Parathyroid adenoma (tissue), 2 donors: ENCODE measurements around the gene HAGHL.

Source experiments
- H2AFZ ChIP-seq: fragments of 300-600 bp; sonication (generic); one replicate; pipeline ENCODE4 v1.7.0; 2017; ENCODE audit warnings: antibody characterized with exemption, mild to moderate bottlenecking
- H3K27ac ChIP-seq: fragments of 300-600 bp; sonication (generic); one replicate; pipeline ENCODE4 v1.7.0; 2017
- H3K27me3 ChIP-seq: fragments of 300-600 bp; sonication (generic); one replicate; pipeline ENCODE4 v1.7.0; 2017; ENCODE audit warnings: low read length; ENCODE audit not compliant: control insufficient read depth, insufficient read depth
- H3K36me3 ChIP-seq: fragments of 300-600 bp; sonication (generic); one replicate; pipeline ENCODE4 v1.7.0; 2017; ENCODE audit warnings: low read length; ENCODE audit not compliant: control insufficient read depth, insufficient read depth
- H3K4me1 ChIP-seq: fragments of 300-600 bp; sonication (generic); one replicate; pipeline ENCODE4 v1.7.0; 2017; ENCODE audit warnings: control low read depth
- H3K4me2 ChIP-seq: fragments of 300-600 bp; sonication (generic); one replicate; pipeline ENCODE4 v1.7.0; 2017; ENCODE audit warnings: low read length
- H3K4me3 ChIP-seq: fragments of 300-600 bp; sonication (generic); one replicate; pipeline ENCODE4 v1.7.0; 2017; ENCODE audit warnings: low read depth, low read length
- H3K79me2 ChIP-seq: fragments of 300-600 bp; sonication (generic); one replicate; pipeline ENCODE4 v1.7.0; 2017; ENCODE audit warnings: control low read depth
- H3K9ac ChIP-seq: fragments of 300-600 bp; sonication (generic); one replicate; pipeline ENCODE4 v1.7.0; 2017; ENCODE audit warnings: mild to moderate bottlenecking
- H3K9me3 ChIP-seq: fragments of 300-600 bp; sonication (generic); one replicate; pipeline ENCODE4 v1.7.0; 2017; ENCODE audit warnings: low read length; ENCODE audit not compliant: control insufficient read depth
- CTCF ChIP-seq: fragments of 300-600 bp; sonication (generic); IDR thresholded peaks from one replicate; pipeline ENCODE4 v1.7.0; 2017; ENCODE audit warnings: antibody characterized with exemption, mild to moderate bottlenecking
- donor health status: primary hyperparathyroidism.

HAGHL gene

GRCh38 chr16:766820-767640, 40.1 kb downstream of the HAGHL start:
- H3K4me1 ChIP-seq, result no peaks in the 10 kb centered on the region
- no peak overlapping the region for H3K27ac ChIP-seq
- H2AFZ ChIP-seq, result no peak overlapping the region
- no peak overlapping the region for H3K4me3 ChIP-seq
- H3K9ac ChIP-seq, result no peak overlapping the region
- no peaks in the 10 kb centered on the region for H3K36me3 ChIP-seq
- no peaks in the 10 kb centered on the region for H3K9me3 ChIP-seq
- H3K27me3 ChIP-seq, result no peaks in the 10 kb centered on the region
- H3K4me2 ChIP-seq, result no peak overlapping the region
- no peak for TF ChIP-seq CTCF
- H3K79me2 ChIP-seq, result no peaks in the 10 kb centered on the region

- Histone ChIP-seq H3K9ac (no peak overlapping the region), H3K4me3 (no peak overlapping the region), H3K27ac (no peak overlapping the region), H3K27me3 (no peaks in the 10 kb centered on the region), H3K4me2 (no peak overlapping the region), H3K79me2 (no peaks in the 10 kb centered on the region), H2AFZ (no peak overlapping the region), H3K9me3 (no peaks in the 10 kb centered on the region), H3K4me1 (no peaks in the 10 kb centered on the region), H3K36me3 (no peaks in the 10 kb centered on the region)
- TF ChIP-seq CTCF, result no peak
Measured at GRCh38 chr16:767743-768235, 40.9 kb downstream of the HAGHL start.

GRCh38 chr16:768428-768827, 41.5 kb downstream of the HAGHL start:
- no peaks in the 10 kb centered on the region for H3K9me3 ChIP-seq
- no peaks in the 10 kb centered on the region for H3K4me1 ChIP-seq
- TF ChIP-seq CTCF, result no peak
- H3K27me3 ChIP-seq, result no peaks in the 10 kb centered on the region
- no peak overlapping the region for H3K9ac ChIP-seq
- no peak overlapping the region for H3K4me3 ChIP-seq
- no peak overlapping the region for H2AFZ ChIP-seq
- no peak overlapping the region for H3K4me2 ChIP-seq
- H3K36me3 ChIP-seq, result no peaks in the 10 kb centered on the region
- no peak overlapping the region for H3K27ac ChIP-seq
- no peaks in the 10 kb centered on the region for H3K79me2 ChIP-seq

- Histone ChIP-seq H3K9me3 (no peaks in the 10 kb centered on the region), H3K79me2 (no peaks in the 10 kb centered on the region), H3K9ac (no peak overlapping the region), H2AFZ (no peak overlapping the region), H3K4me1 (no peaks in the 10 kb centered on the region), H3K4me3 (no peak overlapping the region), H3K27me3 (no peaks in the 10 kb centered on the region), H3K36me3 (no peaks in the 10 kb centered on the region), H3K27ac (no peak overlapping the region), H3K4me2 (no peak overlapping the region)
- no peak for TF ChIP-seq CTCF
Measured at GRCh38 chr16:769184-769784, 42.4 kb downstream of the HAGHL start.
